K562 (cell line): ENCODE results near the gene AIFM3. TPM values are rescaled to one million over a fixed set of nuclear protein-coding genes. Genes with fewer than 3 reads are reported as not detected.
A peak's percentile ranks its signal among the peaks of the same experiment; 100 is the strongest.

ENCODE experiments used
- BRD9 ChIP-seq: fragments of 450-650 bp; IDR thresholded peaks from 2 replicates; pipeline ENCODE4 v1.6.1; 2018; ENCODE audit warnings: low read depth; ENCODE audit not compliant: partially characterized antibody
- EZH2 ChIP-seq: IDR thresholded peaks from 2 replicates; pipeline ENCODE4 v1.6.1; 2012; ENCODE audit warnings: low read depth, mild to moderate bottlenecking, inconsistent platforms, low read length, borderline replicate concordance
- FOXM1 ChIP-seq, 2 experiments: fragments of 450-650 bp in 1 of 2; sonication (generic) in 1 of 2; formaldehyde crosslinking in 1 of 2; IDR thresholded peaks; 2 replicates each; pipeline versions ENCODE4 v1.6.1 to v1.9.0; 2017 to 2022; ENCODE audit warnings: low read depth in 2 of 2, mild to moderate bottlenecking in 2 of 2, missing genetic modification reagents in 1 of 2, moderate library complexity in 1 of 2
- JUNB ChIP-seq: fragments of 450-650 bp; formaldehyde crosslinking; conservative IDR thresholded peaks from 2 replicates; pipeline ENCODE4 v1.4.0; 2020; ENCODE audit warnings: mild to moderate bottlenecking
- PRMT5 ChIP-seq: sonication (generic); formaldehyde crosslinking; IDR thresholded peaks from 2 replicates; pipeline ENCODE4 v1.5.0; 2020; ENCODE audit warnings: missing genetic modification reagents
- SAFB2 ChIP-seq: fragments of 200-400 bp; formaldehyde crosslinking; IDR thresholded peaks from 2 replicates; pipeline ENCODE4 v1.6.1; 2018; ENCODE audit warnings: borderline replicate concordance, low read length, low read depth, moderate library complexity; ENCODE audit not compliant: severe bottlenecking
- SMC3 ChIP-seq: conservative IDR thresholded peaks from 2 replicates; pipeline ENCODE4 v1.6.1; 2011; ENCODE audit warnings: low read depth, low read length, improper control_type of control experiment; ENCODE audit not compliant: insufficient read depth
- SRSF1 ChIP-seq: fragments of 200-400 bp; formaldehyde crosslinking; IDR thresholded peaks from 2 replicates; pipeline ENCODE4 v1.6.1; 2017; ENCODE audit warnings: mild to moderate bottlenecking, low read depth, low read length, moderate library complexity
- THRAP3 ChIP-seq: fragments of 450-650 bp; IDR thresholded peaks from 2 replicates; pipeline ENCODE4 v1.6.1; 2016; ENCODE audit warnings: mild to moderate bottlenecking, inconsistent platforms, borderline replicate concordance
- WHSC1 ChIP-seq: IDR thresholded peaks from one replicate; pipeline ENCODE4 v1.6.1; 2012; ENCODE audit warnings: low read length, control low read depth, inconsistent platforms
- ZNF274 ChIP-seq: IDR thresholded peaks from 2 replicates; pipeline ENCODE4 v1.6.1; 2011; ENCODE audit warnings: low read depth, mild to moderate bottlenecking, low read length, moderate library complexity, borderline replicate concordance
- ZNF41 ChIP-seq: fragments of 250-450 bp; sonication (Bioruptor Pico); conservative IDR thresholded peaks from 2 replicates; pipeline ENCODE4 v1.4.0; 2020; ENCODE audit warnings: mild to moderate bottlenecking
- polyA plus RNA-seq, 8 experiments: library from polyadenylated mRNA; depleted of rRNA in 4 of 8; stranded (reverse) in 5 of 8; unstranded in 3 of 8; fragments of >200 nt; fragmentation: Nextera tagmentation in 2 of 8; fragmentation: Illumina TruSeq in 1 of 8; extraction: Ambion mirVana in 2 of 8; extraction: Trizol in 1 of 8; gene quantifications; 2 replicates each; pipeline versions ENCODE4 v1.2.1 to v1.2.3, GENCODE V29; 2011 to 2014; ENCODE audit warnings: inconsistent platforms in 1 of 8, missing spikeins in 1 of 8
- total RNA-seq, 7 experiments: library from RNA; depleted of rRNA in 6 of 7; stranded (reverse); fragments of >200 nt in 6 of 7; fragmentation: Illumina TruSeq in 2 of 7; extraction: Trizol in 2 of 7; gene quantifications; 2 replicates each; pipeline versions ENCODE4 v1.2.1 to v1.2.3, GENCODE V29; 2011 to 2021; ENCODE audit warnings: low replicate concordance in 1 of 7
- TF ChIP-seq, protein P1 (sequence below): sonication (generic); formaldehyde crosslinking; IDR thresholded peaks from 2 replicates; pipeline ENCODE4 v1.8.1; 2023; ENCODE audit warnings: missing genetic modification reagents, mild to moderate bottlenecking, borderline replicate concordance
- TF ChIP-seq, protein P2 (sequence below): fragments of 250-450 bp; sonication (Bioruptor Pico); IDR thresholded peaks from 2 replicates; pipeline ENCODE4 v1.4.0; 2020; ENCODE audit warnings: borderline replicate concordance
- TF ChIP-seq, protein P3 (sequence below), 3 experiments: fragments of 200-800 bp in 1 of 3; sonication (Bioruptor generic) in 1 of 3; sonication (generic) in 1 of 3; formaldehyde crosslinking in 1 of 3; IDR thresholded peaks; 2 replicates each; pipeline versions ENCODE4 v1.6.1 to v1.8.0; 2016 to 2022; ENCODE audit warnings: mild to moderate bottlenecking in 2 of 3, missing compliant biosample characterization in 2 of 3, missing genetic modification characterization in 2 of 3, missing genetic modification reagents in 1 of 3
- TF ChIP-seq, protein P4 (sequence below): fragments of 450-650 bp; formaldehyde crosslinking; conservative IDR thresholded peaks from 2 replicates; pipeline ENCODE4 v1.4.0; 2022; ENCODE audit warnings: mild to moderate bottlenecking, missing genetic modification characterization

Gene AIFM3
- total and polyA plus RNA-seq, 9 of the 15 experiments (the other 6 are each of a cell fraction or from before 2014, with no cell fraction given): 0.03 to 0.20 (median 0.07) TPM; not detected in 1

DNA sequence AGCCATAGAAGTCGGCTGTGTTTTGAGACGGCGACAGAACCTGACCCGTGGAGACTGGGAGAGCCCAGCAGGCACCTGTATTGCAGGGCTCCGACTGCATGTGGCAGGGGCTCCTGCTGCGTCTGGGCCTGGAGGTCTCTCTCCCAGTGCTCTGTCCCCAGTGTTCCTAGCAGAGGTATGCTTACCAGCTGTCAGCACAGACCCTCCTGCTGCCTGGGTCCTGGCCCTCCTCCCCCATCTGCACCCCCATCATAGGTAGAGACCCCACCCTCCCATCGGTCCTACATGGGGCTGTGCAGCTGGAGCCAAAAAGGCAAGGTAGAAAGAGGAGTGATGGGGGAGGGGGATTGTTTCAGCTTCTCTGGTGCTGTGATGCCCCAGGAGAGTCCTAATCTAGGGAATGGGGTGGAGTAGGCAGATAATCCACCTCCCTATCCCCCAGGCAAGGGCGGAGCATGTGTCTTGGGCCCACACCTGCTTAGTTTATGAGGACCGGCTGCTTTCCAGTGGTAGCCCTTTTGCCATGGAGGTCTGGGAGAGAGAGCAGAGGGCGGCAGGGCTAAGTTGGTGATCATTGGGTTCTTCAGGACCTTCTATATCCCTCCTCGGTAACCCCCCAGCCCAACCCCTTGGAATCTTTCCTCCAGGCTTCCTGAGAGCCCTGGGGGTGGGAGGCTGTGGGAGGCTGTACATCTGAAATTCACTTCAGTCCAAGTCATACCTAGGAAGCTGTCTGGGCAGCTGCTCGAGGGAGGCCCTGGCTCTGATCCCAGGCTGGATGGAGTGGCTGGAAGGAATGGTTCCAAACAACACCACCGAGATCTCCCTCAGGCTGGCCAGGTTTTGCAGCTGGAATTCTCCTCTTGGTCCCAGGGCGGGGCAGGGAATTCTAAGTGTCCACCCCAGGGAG is 60.0 kb downstream of the AIFM3 start (continued):
- TF ChIP-seq ZNF41 (CRISPR knock-in tag): no peak
- 0 out of 2 replicates have a peak, but pooled peaks have one; percentile 22 for TF ChIP-seq EZH2
- no peak for TF ChIP-seq WHSC1
- TF ChIP-seq ZNF274: no peak
- TF ChIP-seq JUNB (CRISPR knock-in tag): peak; percentile 38; the same call in 1 of the 2 replicates
- no peak for TF ChIP-seq SMC3
- TF ChIP-seq FOXM1 (IDR thresholded peaks at IDR 0.05; ENCODE audit: low read depth): no peak
- TF ChIP-seq FOXM1 (CRISPR knock-in tag; IDR thresholded peaks at IDR 0.05; ENCODE audit: low read depth): no peak
- TF ChIP-seq, protein P1, sequence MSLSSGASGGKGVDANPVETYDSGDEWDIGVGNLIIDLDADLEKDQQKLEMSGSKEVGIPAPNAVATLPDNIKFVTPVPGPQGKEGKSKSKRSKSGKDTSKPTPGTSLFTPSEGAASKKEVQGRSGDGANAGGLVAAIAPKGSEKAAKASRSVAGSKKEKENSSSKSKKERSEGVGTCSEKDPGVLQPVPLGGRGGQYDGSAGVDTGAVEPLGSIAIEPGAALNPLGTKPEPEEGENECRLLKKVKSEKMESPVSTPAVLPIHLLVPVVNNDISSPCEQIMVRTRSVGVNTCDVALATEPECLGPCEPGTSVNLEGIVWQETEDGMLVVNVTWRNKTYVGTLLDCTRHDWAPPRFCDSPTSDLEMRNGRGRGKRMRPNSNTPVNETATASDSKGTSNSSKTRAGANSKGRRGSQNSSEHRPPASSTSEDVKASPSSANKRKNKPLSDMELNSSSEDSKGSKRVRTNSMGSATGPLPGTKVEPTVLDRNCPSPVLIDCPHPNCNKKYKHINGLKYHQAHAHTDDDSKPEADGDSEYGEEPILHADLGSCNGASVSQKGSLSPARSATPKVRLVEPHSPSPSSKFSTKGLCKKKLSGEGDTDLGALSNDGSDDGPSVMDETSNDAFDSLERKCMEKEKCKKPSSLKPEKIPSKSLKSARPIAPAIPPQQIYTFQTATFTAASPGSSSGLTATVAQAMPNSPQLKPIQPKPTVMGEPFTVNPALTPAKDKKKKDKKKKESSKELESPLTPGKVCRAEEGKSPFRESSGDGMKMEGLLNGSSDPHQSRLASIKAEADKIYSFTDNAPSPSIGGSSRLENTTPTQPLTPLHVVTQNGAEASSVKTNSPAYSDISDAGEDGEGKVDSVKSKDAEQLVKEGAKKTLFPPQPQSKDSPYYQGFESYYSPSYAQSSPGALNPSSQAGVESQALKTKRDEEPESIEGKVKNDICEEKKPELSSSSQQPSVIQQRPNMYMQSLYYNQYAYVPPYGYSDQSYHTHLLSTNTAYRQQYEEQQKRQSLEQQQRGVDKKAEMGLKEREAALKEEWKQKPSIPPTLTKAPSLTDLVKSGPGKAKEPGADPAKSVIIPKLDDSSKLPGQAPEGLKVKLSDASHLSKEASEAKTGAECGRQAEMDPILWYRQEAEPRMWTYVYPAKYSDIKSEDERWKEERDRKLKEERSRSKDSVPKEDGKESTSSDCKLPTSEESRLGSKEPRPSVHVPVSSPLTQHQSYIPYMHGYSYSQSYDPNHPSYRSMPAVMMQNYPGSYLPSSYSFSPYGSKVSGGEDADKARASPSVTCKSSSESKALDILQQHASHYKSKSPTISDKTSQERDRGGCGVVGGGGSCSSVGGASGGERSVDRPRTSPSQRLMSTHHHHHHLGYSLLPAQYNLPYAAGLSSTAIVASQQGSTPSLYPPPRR: no peak
- TF ChIP-seq BRD9: no peak
- TF ChIP-seq, protein P2, sequence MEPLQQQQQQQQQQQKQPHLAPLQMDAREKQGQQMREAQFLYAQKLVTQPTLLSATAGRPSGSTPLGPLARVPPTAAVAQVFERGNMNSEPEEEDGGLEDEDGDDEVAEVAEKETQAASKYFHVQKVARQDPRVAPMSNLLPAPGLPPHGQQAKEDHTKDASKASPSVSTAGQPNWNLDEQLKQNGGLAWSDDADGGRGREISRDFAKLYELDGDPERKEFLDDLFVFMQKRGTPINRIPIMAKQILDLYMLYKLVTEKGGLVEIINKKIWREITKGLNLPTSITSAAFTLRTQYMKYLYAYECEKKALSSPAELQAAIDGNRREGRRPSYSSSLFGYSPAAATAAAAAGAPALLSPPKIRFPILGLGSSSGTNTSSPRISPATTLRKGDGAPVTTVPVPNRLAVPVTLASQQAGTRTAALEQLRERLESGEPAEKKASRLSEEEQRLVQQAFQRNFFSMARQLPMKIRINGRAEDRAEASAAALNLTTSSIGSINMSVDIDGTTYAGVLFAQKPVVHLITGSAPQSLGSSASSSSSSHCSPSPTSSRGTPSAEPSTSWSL: peak; percentile 78; the same call in 1 of the 2 replicates
- TF ChIP-seq THRAP3: no peak
- TF ChIP-seq, protein P3, sequence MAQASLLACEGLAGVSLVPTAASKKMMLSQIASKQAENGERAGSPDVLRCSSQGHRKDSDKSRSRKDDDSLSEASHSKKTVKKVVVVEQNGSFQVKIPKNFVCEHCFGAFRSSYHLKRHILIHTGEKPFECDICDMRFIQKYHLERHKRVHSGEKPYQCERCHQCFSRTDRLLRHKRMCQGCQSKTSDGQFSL (CRISPR knock-in tag; IDR thresholded peaks at IDR 0.05): no peak; the same call in 1 of the 2 replicates
- TF ChIP-seq, protein P3 (tag; IDR thresholded peaks at IDR 0.05): no peak
- TF ChIP-seq, protein P4, sequence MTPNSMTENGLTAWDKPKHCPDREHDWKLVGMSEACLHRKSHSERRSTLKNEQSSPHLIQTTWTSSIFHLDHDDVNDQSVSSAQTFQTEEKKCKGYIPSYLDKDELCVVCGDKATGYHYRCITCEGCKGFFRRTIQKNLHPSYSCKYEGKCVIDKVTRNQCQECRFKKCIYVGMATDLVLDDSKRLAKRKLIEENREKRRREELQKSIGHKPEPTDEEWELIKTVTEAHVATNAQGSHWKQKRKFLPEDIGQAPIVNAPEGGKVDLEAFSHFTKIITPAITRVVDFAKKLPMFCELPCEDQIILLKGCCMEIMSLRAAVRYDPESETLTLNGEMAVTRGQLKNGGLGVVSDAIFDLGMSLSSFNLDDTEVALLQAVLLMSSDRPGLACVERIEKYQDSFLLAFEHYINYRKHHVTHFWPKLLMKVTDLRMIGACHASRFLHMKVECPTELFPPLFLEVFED: peak; percentile 77; the same call in 1 of the 2 replicates
- TF ChIP-seq SRSF1: no peak
- TF ChIP-seq PRMT5 (CRISPR knock-in tag): peak; percentile 4; the same call in 1 of the 2 replicates
- TF ChIP-seq SAFB2: no peak
